A549 (cell line): ENCODE results near the gene CNTNAP2. TPM values are rescaled to one million over a fixed set of nuclear protein-coding genes. Genes with fewer than 3 reads are reported as not detected.

Experiments
- ATAC-seq, 2 experiments: fragments of 200-7000 bp in 1 of 2; fragments of >200 bp in 1 of 2; cut with Nextera tagmentation in 1 of 2; cut with Tn5 transposase in 1 of 2; 3 replicates each; pipeline versions ENCODE4 v1.8.0 to v1.9.1; 2018 to 2020; ENCODE audit warnings: mild to moderate bottlenecking in 1 of 2, moderate library complexity in 1 of 2
- CTCF ChIA-PET: fragments of 300-600 bp; sonication (Branson Sonifier 250); formaldehyde crosslinking; extraction: SDS; loops from one replicate; lab custom pipeline; 2021; ENCODE audit warnings: antibody characterized with exemption, inconsistent platforms; lab: Yijun Ruan, JAX
- POLR2A ChIA-PET: fragments of 350-600 bp; formaldehyde crosslinking; extraction: SDS; loops from one replicate; lab custom pipeline; 2021; ENCODE audit warnings: antibody characterized with exemption, inconsistent platforms; lab: Yijun Ruan, JAX
- DNase-seq, 2 experiments: peaks; one replicate each; pipeline versions ENCODE4 v3.0.0 to v3.0.0-alpha.2; 2011 to 2016; ENCODE audit warnings: low read depth in 1 of 2, low spot score in 1 of 2
- FAIRE-seq: peaks from 2 replicates; lab custom pipeline; 2011; peaks lifted over from hg19 to GRCh38; lab: Jason Lieb, UNC
- H3K27ac ChIP-seq, 2 experiments: fragments of >200 bp; sonication (Bioruptor Twin); formaldehyde crosslinking; 3 replicates each; pipeline ENCODE4 v1.5.1; 2016 to 2017
- H3K4me1 ChIP-seq: fragments of >200 bp; sonication (Bioruptor Twin); formaldehyde crosslinking; 3 replicates; pipeline ENCODE4 v1.6.1; 2016
- H3K4me2 ChIP-seq: fragments of >200 bp; sonication (Bioruptor Twin); formaldehyde crosslinking; 3 replicates; pipeline ENCODE4 v1.6.1; 2016
- H3K4me3 ChIP-seq: fragments of >200 bp; sonication (Bioruptor Twin); formaldehyde crosslinking; 3 replicates; pipeline ENCODE4 v1.5.1; 2016
- H3K9me3 ChIP-seq: fragments of >200 bp; sonication (Bioruptor Twin); formaldehyde crosslinking; 3 replicates; pipeline ENCODE4 v1.6.1; 2016
- ATOH8 ChIP-seq: fragments of 250-450 bp; sonication (Bioruptor Pico); IDR thresholded peaks from 2 replicates; pipeline ENCODE4 v1.5.0; 2020; ENCODE audit warnings: low read depth, mild to moderate bottlenecking, moderate library complexity
- BCL3 ChIP-seq: fragments of >200 bp; sonication (Bioruptor Twin); formaldehyde crosslinking; IDR thresholded peaks from 3 replicates; pipeline ENCODE4 v1.6.1; 2016
- BHLHE40 ChIP-seq: IDR thresholded peaks from 2 replicates; pipeline ENCODE4 v1.6.1; 2012; ENCODE audit warnings: low read depth, low read length, inconsistent platforms
- EP300 ChIP-seq, 2 experiments: fragments of >200 bp; sonication (Bioruptor Twin); formaldehyde crosslinking; IDR thresholded peaks; 2 replicates in 1 of 2; 3 replicates in 1 of 2; pipeline ENCODE4 v1.6.1; 2016 to 2017
- FOSB ChIP-seq: fragments of 250-450 bp; sonication (Bioruptor Pico); IDR thresholded peaks from 2 replicates; pipeline ENCODE4 v1.5.0; 2020; ENCODE audit warnings: mild to moderate bottlenecking, moderate library complexity
- HOXA7 ChIP-seq: fragments of 250-450 bp; sonication (Bioruptor Pico); IDR thresholded peaks from 2 replicates; pipeline ENCODE4 v1.5.0; 2020; ENCODE audit warnings: mild to moderate bottlenecking, moderate library complexity
- JUN ChIP-seq, 2 experiments: fragments of >200 bp; sonication (Bioruptor Twin); formaldehyde crosslinking; IDR thresholded peaks; 2 replicates in 1 of 2; 3 replicates in 1 of 2; pipeline ENCODE4 v1.6.1; 2016 to 2017
- JUNB ChIP-seq: fragments of >200 bp; sonication (Bioruptor Twin); formaldehyde crosslinking; IDR thresholded peaks from 2 replicates; pipeline ENCODE4 v1.6.1; 2016
- KDM1A ChIP-seq: fragments of 200-600 bp; sonication (generic); IDR thresholded peaks from 2 replicates; pipeline ENCODE4 v1.6.1; 2016; ENCODE audit warnings: low read depth, mild to moderate bottlenecking
- KDM5A ChIP-seq: fragments of 200-600 bp; sonication (generic); IDR thresholded peaks from 2 replicates; pipeline ENCODE4 v1.6.1; 2016; ENCODE audit warnings: antibody characterized with exemption, mild to moderate bottlenecking
- MAFK ChIP-seq: fragments of 450-650 bp; IDR thresholded peaks from 2 replicates; pipeline ENCODE4 v1.6.1; 2014; ENCODE audit not compliant: partially characterized antibody
- MAZ ChIP-seq: fragments of 150-350 bp; IDR thresholded peaks from 2 replicates; pipeline ENCODE4 v1.6.1; 2014; ENCODE audit warnings: antibody characterized with exemption, low read depth, low read length, borderline replicate concordance
- NPAS2 ChIP-seq: fragments of 250-450 bp; sonication (Bioruptor Pico); IDR thresholded peaks from 2 replicates; pipeline ENCODE4 v1.8.0; 2022; ENCODE audit warnings: mild to moderate bottlenecking, moderate library complexity, borderline replicate concordance
- PHF8 ChIP-seq: fragments of 200-600 bp; sonication (generic); IDR thresholded peaks from 2 replicates; pipeline ENCODE4 v1.6.1; 2016; ENCODE audit warnings: low read depth, mild to moderate bottlenecking, antibody characterized with exemption, moderate library complexity, borderline replicate concordance
- RAD21 ChIP-seq, 2 experiments: fragments of >200 bp in 1 of 2; sonication (Bioruptor Twin) in 1 of 2; formaldehyde crosslinking in 1 of 2; IDR thresholded peaks in 1 of 2; conservative IDR thresholded peaks in 1 of 2; 2 replicates in 1 of 2; 3 replicates in 1 of 2; pipeline ENCODE4 v1.6.1; 2012 to 2018; ENCODE audit warnings: inconsistent platforms in 1 of 2
- REST ChIP-seq: fragments of 200-600 bp; sonication (generic); IDR thresholded peaks from 2 replicates; pipeline ENCODE4 v1.6.1; 2016; ENCODE audit warnings: antibody characterized with exemption, mild to moderate bottlenecking, moderate library complexity
- WGBS: methylation state at CpG from one replicate; pipeline ENCODE4 v1.1.6; 2017; ENCODE audit errors: missing lambda C conversion rate; 5-methylcytosine and 5-hydroxymethylcytosine counted together
- polyA plus RNA-seq, 4 experiments: library from polyadenylated mRNA; depleted of rRNA in 3 of 4; stranded (reverse); fragments of >200 nt; fragmentation: RNase III in 1 of 4; extraction: RNeasy Plus Mini Kit Qiagen cat#74134 plus additional on column Dnase treatment in 1 of 4; gene quantifications; 2 replicates in 3 of 4; 3 replicates in 1 of 4; pipeline ENCODE4 v1.2.3, GENCODE V29; 2011 to 2017

Gene CNTNAP2
- polyA plus RNA-seq, 2 of the 4 experiments (the other 2 are of a cell fraction) = 0.05 to 0.13 TPM

GRCh38 chr7:146345251-146345650, 228.7 kb downstream of the CNTNAP2 start:
- POLR2A ChIA-PET = no interaction called here
- Histone ChIP-seq H3K9me3 (no peaks in the 10 kb centered on the region), H3K4me3 (no peak overlapping the region), H3K27ac (no peak overlapping the region), H3K4me2 (no peak overlapping the region), H3K4me1 (no peaks in the 10 kb centered on the region)
- TF ChIP-seq HOXA7 (no peak), EP300 (IDR thresholded peaks at IDR 0.05) (no peak), JUNB (no peak), FOSB (no peak), MAZ (no peak), ATOH8 (no peak), KDM5A (no peak), PHF8 (no peak), BHLHE40 (no peak), KDM1A (no peak), JUN (IDR thresholded peaks at IDR 0.05) (no peak)
- CTCF ChIA-PET = no interaction called here
- ATAC-seq = no peak
- WGBS = 8% methylated on average over 6 of the region's 6 CpGs
- no peak for DNase-seq
- FAIRE-seq = no peak

GRCh38 chr7:146346096-146346495, 229.5 kb downstream of the CNTNAP2 start:
- CTCF ChIA-PET = no interaction called here
- H3K4me1 ChIP-seq = no peaks in the 10 kb centered on the region
- no peak for FAIRE-seq

GRCh38 chr7:146355216-146355615, 238.6 kb downstream of the CNTNAP2 start:
- TF ChIP-seq NPAS2 (no peak), RAD21 (conservative IDR thresholded peaks at IDR 0.05 in 1 of 2, IDR thresholded peaks at IDR 0.05 in 1 of 2) (no peak), REST (no peak), BCL3 (no peak)
- TF ChIP-seq, all 56 proteins: peak for 0
- H3K4me1 ChIP-seq = no peaks in the 10 kb centered on the region
- POLR2A ChIA-PET = no interaction called here
- no peak for DNase-seq
- no peak for ATAC-seq
- no peaks in the 10 kb centered on the region for H3K9me3 ChIP-seq
- no peak overlapping the region for H3K4me3 ChIP-seq
- CTCF ChIA-PET = no interaction called here
- 0% methylated on average over 1 of the region's 1 CpG for WGBS
- FAIRE-seq = no peak
- no peak overlapping the region for H3K27ac ChIP-seq
- no peak overlapping the region for H3K4me2 ChIP-seq

More at GRCh38 chr7:146346096-146346495, 229.5 kb downstream of the CNTNAP2 start:
- POLR2A ChIA-PET = no interaction called here
- Histone ChIP-seq H3K4me2 (no peak overlapping the region), H3K9me3 (no peaks in the 10 kb centered on the region), H3K27ac (no peak overlapping the region), H3K4me3 (no peak overlapping the region)
- no peak for TF ChIP-seq MAFK
- DNase-seq (no peak), ATAC-seq (no peak)
- 3% methylated on average over 5 of the region's 5 CpGs for WGBS
